ENCODE measurements around the gene FIBP.

- TF ChIP-seq ZNF274 (IDR thresholded peaks at IDR 0.05; ENCODE audit: low read depth, low read length), result no peak
- TF ChIP-seq SUZ12 (IDR thresholded peaks at IDR 0.05; ENCODE audit: extremely low read depth, insufficient read depth, insufficient read length), result no peak
Observed at GRCh38 chr11:65868076-65868667, 20.1 kb downstream of the FIBP start.
